Ovary (tissue), 10 donors: ENCODE data around the gene DNAJB9. TPM values are rescaled to one million over a fixed set of nuclear protein-coding genes. Genes with fewer than 3 reads are reported as not detected.

Experiments used
- DNase-seq, 5 donors: peaks; one replicate each; pipeline ENCODE4 v3.0.0-alpha.2; 2019 to 2020
- H3K27ac ChIP-seq, 2 donors: fragments of 200-600 bp; one replicate each; pipeline versions ENCODE4 v1.5.1 to v1.8.0; 2019 to 2022
- H3K27me3 ChIP-seq: fragments of 200-600 bp; one replicate; pipeline ENCODE4 v1.8.0; 2022
- H3K36me3 ChIP-seq: fragments of 200-600 bp; sonication (generic); one replicate; pipeline ENCODE4 v1.5.1; 2019
- H3K4me1 ChIP-seq: one replicate; pipeline ENCODE4 v1.8.1; 2013; ENCODE audit warnings: mild to moderate bottlenecking, moderate library complexity; ENCODE audit not compliant: insufficient read depth
- H3K4me3 ChIP-seq: fragments of 200-600 bp; sonication (generic); one replicate; pipeline ENCODE4 v1.5.1; 2017
- H3K9me3 ChIP-seq, 2 donors: fragments of 200-600 bp in 1 of 2; sonication (generic) in 1 of 2; one replicate each; pipeline versions ENCODE4 v1.5.1 to v1.8.1; 2013 to 2019; ENCODE audit warnings: mild to moderate bottlenecking in 1 of 2, moderate library complexity in 1 of 2
- CTCF ChIP-seq, 3 donors: fragments of 450-650 bp in 2 of 3; fragments of 200-600 bp in 1 of 3; IDR thresholded peaks; one replicate each; pipeline versions ENCODE4 v1.5.1 to v1.8.0; 2016 to 2022; ENCODE audit warnings: antibody characterized with exemption in 3 of 3, mild to moderate bottlenecking in 1 of 3
- EP300 ChIP-seq: sonication (generic); formaldehyde crosslinking; IDR thresholded peaks from one replicate; pipeline ENCODE4 v1.6.1; 2017; ENCODE audit warnings: antibody characterized with exemption
- POLR2A ChIP-seq: fragments of 450-650 bp; IDR thresholded peaks from one replicate; pipeline ENCODE4 v1.6.1; 2017; ENCODE audit warnings: antibody characterized with exemption, mild to moderate bottlenecking, moderate library complexity
- WGBS, 3 donors: extraction: QIAGEN DNeasy Blood & Tissue Kit in 1 of 3; methylation state at CpG; one replicate each; pipeline versions ENCODE4 v1.1.5 to v1.1.7; 2013 to 2017; 5-methylcytosine and 5-hydroxymethylcytosine counted together
- intact Hi-C, 4 donors: fragments of 100-400 bp; cut with DNase I; formaldehyde crosslinking; loops; one replicate each; pipeline versions ENCODE4 v1.11.0 to v1.15.1; 2022 to 2023
- long read RNA-seq, 3 donors: library from polyadenylated mRNA in 2 of 3; unstranded in 2 of 3; transcript quantifications; one replicate each; pipeline ENCODE4 v2.0.0 and lab custom pipeline, GENCODE V29; 2021 to 2026
- polyA plus RNA-seq, 2 donors: library from polyadenylated mRNA; stranded (reverse); fragments of 200-250 nt in 1 of 2; fragments of 350-450 nt in 1 of 2; fragmentation: Illumina TruSeq in 1 of 2; extraction: RNeasy Lipid Tissue Mini Kit (QIAGEN cat#74804) in 1 of 2; gene quantifications; one replicate each; pipeline ENCODE4 v1.2.3, GENCODE V29; 2013 to 2014
- total RNA-seq, 7 donors: library from RNA; depleted of rRNA in 2 of 7; stranded (reverse); fragments of >200 nt in 2 of 7; fragmentation: NEBNext Ultra II Directional in 3 of 7; extraction: Animal tissue kit (Norgen Biotek cat#: 25700) in 3 of 7; gene quantifications; one replicate each; pipeline versions ENCODE4 v1.1.0 to v1.2.4, GENCODE V29; 2016 to 2023
- donor health status: DM: no; HTN: no; CAD: no; lungs with moderate emphysema.
- donor health status: DM: no; HTN: no; CAD: no.
- donor health status: Bipolar disorder and iron deficiency.
- donor health status: DM: yes; HTN: yes; CAD: no.
- donor health status: DM: no; HTN: no; CAD: no.
- donor health status: DM: yes; HTN: yes; CAD: no.

DNAJB9 gene
- 10 to 100 TPM; 17.5 to 44.2 (median 26.5) TPM for total RNA-seq
- 10 to 100 TPM; 21.7 to 23.7 TPM for polyA plus RNA-seq
- long read RNA-seq, donor 1, transcript DNAJB9-201 (3 exons, 2,715 nt): major isoform, 216 of 226 reads
- long read RNA-seq, donor 1, partial matches to known transcripts: 7 of 226 reads
- long read RNA-seq, donor 1, other reads (novel, unspliced or antisense): 3 of 226 reads
- long read RNA-seq, donor 2, transcript DNAJB9-201 (3 exons, 2,715 nt): major isoform, 45 of 48 reads
- long read RNA-seq, donor 2, partial matches to known transcripts: 0 of 48 reads
- long read RNA-seq, donor 2, other reads (novel, unspliced or antisense): 0 of 48 reads
- long read RNA-seq, donor 3, transcript DNAJB9-201 (3 exons, 2,715 nt): major isoform, 71 of 72 reads
- long read RNA-seq, donor 3, partial matches to known transcripts: 1 of 72 reads
- long read RNA-seq, donor 3, other reads (novel, unspliced or antisense): 0 of 72 reads

GRCh38 chr7:108569381-108570145 is at the start of gene DNAJB9, which contains the start of gene THAP5:
Gene DNAJB9 (plus strand): TSS chr7:108569874. CDS start chr7:108571727, 1,853 bp downstream.
Gene THAP5 (minus strand): TSS chr7:108569706. CDS start chr7:108569569, 137 bp downstream.
- Histone ChIP-seq H3K27ac (peak within 1 kb of the TSS; percentile 85 to 88), H3K9me3 (no peaks in the 10 kb centered on the region), H3K4me1 (peaks cover 2% of the 10 kb centered on the region), H3K36me3 (no peaks in the 10 kb centered on the region), H3K4me3 (peak within 1 kb of the TSS; percentile 92), H3K27me3 (no peaks in the 10 kb centered on the region)
- DNase-seq: peak; percentile 99
- WGBS, 3 donors: 0 to 1% (median 1%) methylated on average over 47 to 65 of the region's 65 CpGs
- intact Hi-C loops: loop anchor here in 2 of 4 donors (1.0 to 2.0 kb wide), 2 partner anchors 43 kb away; partner anchors contain the start of gene PNPLA8 (in 2 of the 2)
- TF ChIP-seq POLR2A (peak; percentile 97), CTCF (IDR thresholded peaks at IDR 0.05) (peak in 2 of 3 donors; percentile 18 to 54), EP300 (peak; percentile 88)

GRCh38 chr7:108522780-108523179 is 46.9 kb upstream of the DNAJB9 start:
- no peaks in the 10 kb centered on the region for H3K27me3 ChIP-seq
- no peak overlapping the region for H3K4me3 ChIP-seq
- WGBS, 3 donors: 89 to 94% (median 90%) methylated on average over 2 of the region's 2 CpGs
- no peaks in the 10 kb centered on the region for H3K9me3 ChIP-seq
- no peak for DNase-seq
- H3K36me3 ChIP-seq: no peaks in the 10 kb centered on the region
- intact Hi-C loops: no loop called here
- TF ChIP-seq POLR2A (no peak), CTCF (IDR thresholded peaks at IDR 0.05) (no peak), EP300 (no peak)
- peaks cover 4% of the 10 kb centered on the region for H3K4me1 ChIP-seq
- H3K27ac ChIP-seq: no peak overlapping the region

- intact Hi-C loops: no loop called here
- Histone ChIP-seq H3K4me3 (peak overlapping the region; percentile 57), H3K9me3 (no peaks in the 10 kb centered on the region), H3K36me3 (no peaks in the 10 kb centered on the region), H3K27me3 (no peaks in the 10 kb centered on the region), H3K27ac (peak overlapping the region; percentile 94 to 98), H3K4me1 (peaks cover 4% of the 10 kb centered on the region)
- no peak for TF ChIP-seq POLR2A
- no peak for TF ChIP-seq CTCF (IDR thresholded peaks at IDR 0.05)
- no peak for TF ChIP-seq EP300
- WGBS, 3 donors: 0 to 1% (median 0%) methylated on average over 20 to 22 of the region's 22 CpGs
- DNase-seq: no peak
Measured at GRCh38 chr7:108525327-108525984, 44.2 kb upstream of the DNAJB9 start.
